ENCODE data around the gene OPCML.

DNA sequence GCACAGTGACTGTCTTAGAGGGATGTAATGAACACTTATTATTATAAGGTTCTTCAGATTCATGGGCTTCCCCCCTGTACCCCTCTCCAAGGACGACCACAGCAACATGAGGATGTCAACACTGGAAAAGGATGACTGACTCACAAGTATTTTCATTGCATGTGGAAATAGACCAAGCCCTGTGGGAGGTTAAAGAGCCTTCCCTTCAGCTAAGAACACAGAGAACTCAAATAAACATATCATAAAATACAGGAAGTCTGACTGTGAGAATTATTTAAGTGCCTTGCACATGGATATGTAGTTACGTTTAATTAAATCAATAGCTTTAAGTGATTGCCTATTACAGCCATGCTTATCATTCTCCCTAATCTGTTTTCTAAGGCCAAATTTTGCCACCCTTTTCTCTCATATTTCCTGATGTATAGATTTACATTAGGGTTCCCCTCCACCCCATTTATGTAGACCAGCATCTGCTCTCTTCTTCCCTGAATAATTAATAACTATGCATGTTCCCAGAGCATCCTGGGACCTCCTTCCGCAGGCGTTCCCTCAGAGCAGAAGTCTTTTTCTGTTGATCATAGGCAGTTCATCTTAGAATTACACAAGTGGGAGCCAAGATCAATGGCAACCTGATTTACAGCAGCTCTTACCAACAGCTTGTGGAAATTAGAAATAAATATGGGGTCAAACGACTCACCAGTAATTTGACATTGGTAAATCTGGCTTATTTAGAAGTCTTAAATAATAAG, 226.9 kb downstream of the OPCML start:
- TF ChIP-seq, protein P1, sequence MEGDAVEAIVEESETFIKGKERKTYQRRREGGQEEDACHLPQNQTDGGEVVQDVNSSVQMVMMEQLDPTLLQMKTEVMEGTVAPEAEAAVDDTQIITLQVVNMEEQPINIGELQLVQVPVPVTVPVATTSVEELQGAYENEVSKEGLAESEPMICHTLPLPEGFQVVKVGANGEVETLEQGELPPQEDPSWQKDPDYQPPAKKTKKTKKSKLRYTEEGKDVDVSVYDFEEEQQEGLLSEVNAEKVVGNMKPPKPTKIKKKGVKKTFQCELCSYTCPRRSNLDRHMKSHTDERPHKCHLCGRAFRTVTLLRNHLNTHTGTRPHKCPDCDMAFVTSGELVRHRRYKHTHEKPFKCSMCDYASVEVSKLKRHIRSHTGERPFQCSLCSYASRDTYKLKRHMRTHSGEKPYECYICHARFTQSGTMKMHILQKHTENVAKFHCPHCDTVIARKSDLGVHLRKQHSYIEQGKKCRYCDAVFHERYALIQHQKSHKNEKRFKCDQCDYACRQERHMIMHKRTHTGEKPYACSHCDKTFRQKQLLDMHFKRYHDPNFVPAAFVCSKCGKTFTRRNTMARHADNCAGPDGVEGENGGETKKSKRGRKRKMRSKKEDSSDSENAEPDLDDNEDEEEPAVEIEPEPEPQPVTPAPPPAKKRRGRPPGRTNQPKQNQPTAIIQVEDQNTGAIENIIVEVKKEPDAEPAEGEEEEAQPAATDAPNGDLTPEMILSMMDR (IDR thresholded peaks at IDR 0.05), result no peak
- TF ChIP-seq POLR2A (IDR thresholded peaks at IDR 0.05), result no peak
